Fibroblast of skin of left quadriceps (primary cell): ENCODE results near the gene RUSF1.

Source experiments
- DNase-seq, 2 experiments: peaks; one replicate each; pipeline ENCODE4 v3.0.0-alpha.2; 2013; ENCODE audit warnings: low read depth in 2 of 2

The RUSF1 gene

DNA sequence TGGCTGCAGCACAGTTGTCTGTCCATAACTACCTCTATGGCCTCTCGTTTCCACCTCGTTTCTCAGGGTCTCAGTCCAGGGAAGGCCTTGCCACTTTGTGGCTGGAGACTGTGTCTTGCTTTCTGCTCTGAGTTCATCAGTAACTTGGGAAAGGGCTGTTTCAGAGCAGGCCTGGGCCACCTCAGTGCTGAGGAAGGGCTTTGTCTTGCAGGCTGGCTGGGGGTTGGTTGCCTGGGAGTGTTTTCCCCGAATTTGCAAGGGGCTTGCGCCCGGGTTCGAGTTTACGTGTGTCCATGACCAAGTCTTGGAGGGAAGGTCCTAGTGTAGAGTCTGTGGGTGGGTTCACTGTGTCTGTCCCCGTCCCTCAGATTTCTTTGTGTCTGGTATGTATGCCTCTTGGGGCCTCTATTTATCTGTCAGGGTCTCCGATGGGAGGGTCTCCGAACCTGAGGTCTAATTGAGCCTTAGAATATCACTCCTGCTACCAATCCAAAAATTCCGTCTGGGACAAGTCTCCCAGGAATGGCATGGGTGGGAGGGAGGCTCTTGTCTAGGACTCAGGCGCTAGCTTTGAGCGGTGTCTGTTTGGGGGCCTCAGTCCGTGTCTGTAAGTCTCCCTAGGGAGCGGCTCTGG lies 36.8 kb downstream of the RUSF1 start:
- DNase-seq = no peak

DNA sequence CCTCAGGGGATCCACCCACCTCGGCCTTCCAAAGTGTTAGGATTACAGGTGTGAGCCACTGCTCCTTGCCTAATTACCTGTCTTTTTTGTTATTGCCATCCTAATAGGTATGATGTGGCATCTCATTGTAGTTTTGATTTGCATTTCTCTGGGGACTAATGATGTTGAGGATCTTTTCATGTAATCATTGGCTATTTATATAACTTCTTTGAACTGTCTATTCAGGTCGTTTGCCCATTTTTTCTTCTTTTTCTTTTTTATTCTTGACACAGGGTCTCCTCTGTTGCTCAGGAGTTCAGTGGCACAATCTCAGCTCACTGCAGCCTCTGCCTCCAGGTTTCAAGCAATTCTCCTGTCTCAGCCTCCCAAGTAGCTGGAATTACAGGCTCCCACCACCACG lies 37.6 kb downstream of the RUSF1 start:
- DNase-seq = no peak

DNA sequence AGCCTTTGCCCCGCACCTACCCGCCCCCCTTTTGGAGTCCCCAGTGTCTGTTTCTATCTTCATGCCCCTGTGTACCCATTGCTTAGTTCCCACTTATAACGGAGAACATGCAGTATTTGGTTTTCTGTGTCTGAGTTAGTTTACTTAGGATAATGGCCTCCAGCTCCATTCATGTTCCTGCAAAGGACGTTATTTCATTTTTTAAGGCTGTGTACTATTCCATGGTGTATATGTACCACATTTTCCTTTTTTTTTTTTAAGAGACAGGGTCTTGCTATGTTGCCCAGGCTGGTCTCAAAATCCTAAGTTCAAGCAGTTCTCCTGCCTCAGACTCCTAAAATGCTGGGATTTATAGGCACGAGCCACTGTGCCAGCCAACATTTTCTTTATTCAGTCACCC lies 40.3 kb downstream of the RUSF1 start:
- no peak for DNase-seq

DNA sequence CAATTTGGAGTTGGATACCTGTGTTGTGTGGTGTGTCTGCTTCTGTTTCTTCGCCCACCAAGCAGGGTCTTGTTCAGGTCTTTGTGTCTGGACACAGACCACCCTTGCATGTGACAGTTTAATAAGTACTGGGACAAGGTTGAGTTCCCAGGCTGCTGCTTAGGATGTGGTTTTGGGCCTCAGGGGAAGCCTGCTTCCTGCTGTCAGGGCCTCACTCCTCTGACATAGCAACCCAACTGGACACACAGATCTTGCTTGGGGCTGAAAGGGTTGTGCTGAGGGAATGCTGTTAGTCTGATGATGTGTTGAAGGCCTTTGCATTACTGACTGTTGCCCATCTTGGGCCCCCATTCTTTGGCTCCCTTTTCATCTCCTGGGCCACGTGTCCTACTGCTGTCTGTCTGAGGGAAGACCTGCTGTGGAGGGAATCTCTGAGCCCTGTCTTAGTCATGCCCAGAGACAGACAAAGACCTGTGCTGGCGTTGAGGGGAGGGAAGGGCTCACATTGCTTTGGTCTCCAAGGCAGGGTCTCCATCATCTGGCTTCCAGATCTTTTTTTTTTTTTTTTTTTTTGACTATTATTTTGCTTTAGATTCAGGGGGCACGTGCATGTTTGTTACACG lies 40.9 kb downstream of the RUSF1 start:
- no peak for DNase-seq

DNA sequence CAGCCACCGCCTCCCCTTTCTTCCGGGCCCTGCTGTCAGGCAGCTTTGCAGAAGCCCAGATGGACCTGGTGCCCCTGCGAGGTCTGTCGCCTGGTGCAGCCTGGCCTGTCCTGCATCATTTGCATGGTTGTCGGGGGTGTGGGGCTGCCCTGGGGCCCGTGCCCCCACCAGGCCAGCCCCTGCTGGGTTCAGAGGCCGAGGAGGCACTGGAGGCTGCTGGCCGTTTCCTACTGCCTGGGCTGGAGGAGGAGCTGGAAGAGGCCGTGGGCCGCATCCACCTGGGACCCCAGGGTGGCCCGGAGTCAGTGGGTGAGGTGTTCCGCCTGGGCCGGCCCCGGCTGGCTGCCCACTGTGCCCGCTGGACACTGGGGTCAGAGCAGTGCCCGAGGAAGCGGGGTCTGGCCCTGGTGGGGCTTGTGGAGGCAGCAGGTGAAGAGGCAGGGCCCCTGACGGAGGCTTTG lies 41.8 kb downstream of the RUSF1 start:
- DNase-seq = no peak

DNA sequence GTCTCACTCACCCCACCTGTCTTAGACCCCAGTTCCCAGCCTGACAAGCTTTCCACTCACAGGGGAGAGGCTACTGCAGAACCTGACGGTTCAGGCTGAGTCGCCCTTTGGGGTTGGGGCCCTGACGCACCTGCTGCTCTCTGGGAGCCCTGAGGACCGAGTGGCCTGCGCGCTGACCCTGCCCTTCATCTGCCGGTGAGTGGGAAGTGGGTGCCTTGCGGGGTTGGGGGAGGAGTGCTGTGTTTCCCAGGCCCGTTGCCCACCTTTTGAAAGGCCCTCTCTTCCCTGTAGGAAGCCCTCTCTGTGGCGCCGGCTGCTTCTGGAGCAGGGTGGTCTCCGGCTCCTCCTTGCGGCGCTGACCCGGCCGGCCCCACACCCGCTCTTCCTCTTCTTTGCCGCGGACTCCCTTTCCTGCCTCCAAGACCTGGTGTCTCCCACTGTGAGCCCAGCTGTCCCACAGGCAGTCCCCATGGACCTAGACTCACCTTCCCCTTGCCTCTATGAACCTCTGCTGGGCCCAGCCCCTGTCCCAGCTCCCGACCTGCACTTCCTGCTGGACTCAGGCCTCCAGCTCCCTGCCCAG lies 42.3 kb downstream of the RUSF1 start:
- DNase-seq = no peak

DNA sequence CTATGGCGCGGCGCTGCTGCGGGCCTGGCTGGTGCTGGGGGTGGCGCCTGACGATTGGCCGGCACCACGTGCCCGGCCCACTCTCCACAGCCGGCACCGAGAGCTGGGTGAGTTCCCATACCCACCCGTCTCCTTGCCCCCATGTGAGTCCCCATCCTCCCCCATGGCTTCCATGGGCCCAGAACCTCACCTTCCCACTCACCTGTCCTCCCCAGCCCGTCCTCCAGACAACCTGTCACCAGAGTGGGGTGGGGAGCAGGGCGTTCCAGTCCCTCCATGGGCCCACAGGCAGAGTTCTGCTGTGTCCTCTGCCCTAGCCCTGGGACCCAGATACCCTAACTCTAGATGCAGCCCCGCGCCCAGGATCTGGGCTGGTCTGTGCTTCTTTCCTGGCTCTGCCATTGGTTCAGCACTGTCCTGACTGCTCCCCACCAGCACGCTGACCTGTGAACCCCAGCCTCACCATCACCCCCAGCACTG lies 43.4 kb downstream of the RUSF1 start:
- DNase-seq = no peak

DNA sequence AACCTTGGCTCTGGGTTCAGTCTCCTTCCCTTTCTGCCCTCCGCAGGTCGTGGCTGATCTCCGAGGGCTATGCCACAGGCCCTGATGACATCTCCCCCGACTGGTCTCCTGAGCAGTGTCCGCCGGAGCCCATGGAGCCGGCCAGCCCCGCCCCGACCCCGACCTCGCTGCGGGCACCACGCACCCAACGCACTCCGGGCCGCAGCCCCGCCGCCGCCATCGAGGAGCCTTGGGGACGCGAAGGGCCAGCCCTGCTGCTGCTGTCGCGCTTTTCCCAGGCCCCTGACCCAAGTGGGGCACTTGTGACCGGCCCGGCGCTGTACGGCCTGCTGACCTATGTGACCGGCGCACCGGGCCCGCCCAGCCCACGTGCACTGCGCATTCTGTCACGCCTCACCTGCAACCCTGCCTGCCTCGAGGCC lies 43.8 kb downstream of the RUSF1 start:
- DNase-seq = no peak

DNA sequence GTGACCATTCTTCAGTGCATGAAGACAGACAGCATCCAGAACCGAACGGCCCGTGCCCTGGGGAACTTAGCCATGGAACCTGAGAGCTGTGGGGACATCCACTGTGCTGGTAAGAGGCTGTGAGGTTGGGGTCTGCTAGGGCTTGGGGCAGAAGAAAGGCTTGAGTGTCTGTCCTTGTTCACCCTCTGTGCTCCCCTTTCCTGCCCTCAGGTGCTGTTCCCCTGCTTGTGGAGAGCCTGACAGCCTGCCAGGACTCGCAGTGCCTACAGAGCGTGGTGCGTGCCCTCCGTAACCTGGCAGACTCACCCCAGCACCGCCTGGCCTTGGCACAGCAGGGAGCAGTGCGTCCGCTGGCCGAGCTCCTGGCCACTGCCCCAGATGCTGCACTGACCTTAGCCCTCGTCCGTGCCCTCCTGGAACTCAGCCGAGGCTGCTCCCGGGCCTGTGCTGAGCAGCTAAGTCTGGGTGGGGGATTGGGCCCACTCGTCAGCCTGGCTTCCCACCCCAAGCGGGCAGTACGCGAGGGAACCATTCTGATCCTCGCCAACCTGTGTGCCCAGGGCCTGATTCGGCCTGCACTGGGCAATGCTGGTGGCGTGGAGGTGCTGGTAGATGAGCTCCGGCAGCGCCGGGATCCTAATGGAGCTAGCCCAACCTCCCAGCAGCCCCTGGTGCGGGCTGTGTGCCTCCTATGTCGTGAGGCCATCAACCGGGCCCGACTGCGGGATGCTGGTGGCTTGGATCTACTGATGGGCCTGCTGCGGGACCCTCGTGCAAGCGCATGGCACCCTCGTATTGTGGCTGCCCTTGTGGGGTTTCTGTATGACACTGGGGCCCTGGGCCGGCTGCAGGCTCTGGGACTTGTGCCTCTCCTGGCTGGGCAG lies 46.0 kb downstream of the RUSF1 start:
- DNase-seq = no peak

DNA sequence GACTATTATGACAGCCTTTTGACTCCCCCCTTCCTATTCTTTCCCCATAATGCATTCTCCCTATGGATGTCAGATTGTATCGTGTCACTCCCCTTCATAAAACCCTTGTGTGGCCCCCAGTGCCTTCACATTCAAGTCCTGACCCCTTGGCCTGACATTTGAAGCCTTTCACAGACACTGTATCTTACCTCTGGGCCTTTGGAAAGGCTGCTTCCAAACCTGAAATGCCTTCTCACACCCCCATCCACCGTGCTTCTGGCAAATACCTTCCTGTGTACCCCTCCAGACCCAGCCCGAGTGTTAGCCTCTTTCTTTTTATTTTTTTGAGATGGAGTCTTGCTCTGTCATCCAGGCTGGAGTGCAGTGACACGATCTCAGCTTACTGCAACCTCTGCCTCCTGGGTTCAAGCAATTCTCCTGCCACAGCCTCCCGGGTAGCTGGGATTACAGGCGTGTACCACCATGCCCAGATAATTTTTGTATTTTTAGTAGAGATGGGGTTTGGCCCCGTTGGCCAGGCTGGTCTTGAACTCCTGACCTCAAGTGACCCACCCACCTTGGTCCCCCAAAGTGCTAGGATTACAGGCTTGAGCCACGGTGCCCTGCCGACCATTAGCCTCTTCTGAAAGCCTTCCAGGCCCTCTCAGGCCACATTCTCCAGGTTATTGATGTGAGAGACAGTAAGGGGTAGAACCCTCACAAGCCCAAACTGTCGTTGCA lies 46.8 kb downstream of the RUSF1 start:
- DNase-seq = no peak

DNA sequence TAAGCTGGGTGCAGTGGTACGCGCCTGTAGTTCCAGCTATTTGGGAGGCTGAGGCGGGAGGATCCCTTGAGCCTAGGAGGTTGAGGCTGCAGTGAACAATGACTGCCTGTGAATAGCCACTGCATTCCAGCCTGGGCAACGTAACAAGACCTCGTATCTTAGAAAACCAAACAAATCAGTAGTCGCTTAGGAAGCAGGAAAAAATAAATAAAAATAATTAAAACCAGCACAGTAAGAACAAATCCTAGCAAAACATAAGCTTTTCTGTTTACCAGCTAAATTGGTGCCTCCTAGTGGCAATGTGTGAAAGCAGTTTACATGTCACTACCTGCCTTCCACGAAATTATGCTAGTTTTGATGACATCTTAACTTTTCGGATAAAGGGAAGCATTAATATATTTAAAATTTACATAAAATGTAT lies 47.6 kb downstream of the RUSF1 start:
- peak; percentile 40 to 46 for DNase-seq

DNA sequence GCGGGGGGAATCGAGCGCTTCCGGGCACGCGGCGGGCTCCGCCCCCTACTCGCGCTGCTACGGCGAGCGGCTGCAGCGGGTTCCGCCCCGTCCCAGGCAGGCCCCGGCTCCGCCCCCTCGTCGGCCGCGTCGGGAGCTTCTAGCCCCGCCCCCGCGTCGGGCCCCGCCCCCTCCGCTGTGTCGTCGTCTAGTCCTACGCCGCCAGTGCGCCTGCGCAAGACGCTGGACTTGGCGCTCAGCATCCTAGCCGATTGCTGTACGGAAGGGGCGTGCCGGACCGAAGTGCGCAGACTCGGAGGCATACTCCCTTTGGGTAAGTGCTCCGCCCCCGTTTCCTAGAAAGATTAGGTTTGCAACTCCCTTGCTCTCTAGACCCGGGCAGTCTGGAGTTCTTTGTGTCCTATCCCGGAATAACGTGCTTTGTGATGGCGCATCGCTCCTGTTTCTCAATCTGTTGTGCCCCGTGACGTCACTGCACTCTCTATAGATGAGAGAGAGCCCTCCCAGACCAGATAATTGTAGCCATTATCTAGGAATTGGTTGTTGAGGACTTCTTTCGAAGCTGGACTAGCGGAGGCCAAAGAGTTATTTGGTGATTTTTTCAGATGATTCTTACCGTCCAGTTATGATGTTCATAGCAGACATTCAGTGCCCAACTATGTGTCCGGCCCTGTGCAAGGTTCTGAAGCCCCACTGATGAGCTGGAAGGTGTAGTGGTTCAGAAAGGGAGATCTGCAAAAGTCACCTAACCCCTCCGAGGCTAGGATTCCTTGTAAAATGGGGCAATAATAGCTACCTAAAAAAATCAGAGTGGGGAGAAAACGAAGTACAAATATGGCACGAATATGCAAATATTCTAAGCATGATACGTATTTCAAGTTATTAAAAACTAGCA lies 48.3 kb downstream of the RUSF1 start:
- peak; percentile 98 for DNase-seq

DNA sequence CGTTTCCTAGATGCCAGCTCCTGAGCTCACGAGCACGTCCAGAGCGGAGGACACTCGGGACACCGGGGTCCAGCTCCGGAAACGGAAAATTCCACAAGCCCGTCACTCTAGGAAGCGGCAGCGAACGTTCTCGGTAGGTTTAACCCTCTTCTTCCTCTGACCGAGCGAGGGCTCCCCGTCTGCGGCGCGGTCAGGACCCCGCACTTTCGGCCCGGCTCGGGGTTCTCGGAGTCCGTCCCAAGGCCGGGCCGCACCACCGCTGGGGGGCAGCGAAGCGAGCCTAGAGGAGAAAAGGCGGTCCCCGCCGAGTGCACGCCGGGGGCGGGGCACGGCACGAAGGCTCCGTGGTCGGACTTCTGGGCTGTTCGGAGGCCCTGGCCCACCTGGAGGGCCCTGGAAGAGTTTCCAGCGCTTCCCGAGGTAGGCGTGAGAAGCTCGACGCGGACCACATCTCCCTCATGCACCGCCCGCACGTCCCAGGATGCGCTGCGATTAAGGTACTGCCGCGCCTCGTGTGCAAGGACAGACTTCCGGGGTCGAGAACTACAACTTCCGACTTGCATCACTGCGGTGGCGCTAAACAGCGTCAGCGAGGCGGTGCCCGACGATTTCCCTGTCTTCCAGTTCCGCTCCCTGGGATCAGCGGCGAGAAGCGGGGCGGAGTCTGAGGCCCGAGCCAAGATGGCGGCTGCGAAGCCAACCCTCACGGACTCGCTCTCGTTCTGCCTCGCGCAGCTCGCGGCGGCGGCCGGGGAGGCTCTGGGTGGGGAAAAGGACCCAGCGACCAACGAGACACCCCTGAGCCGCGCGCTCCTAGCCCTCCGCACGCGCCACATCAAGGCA lies 49.1 kb downstream of the RUSF1 start, which contains the start of gene ARMC5:
Gene ARMC5 (plus strand): TSS at position 658 of the 843 bp plus-strand sequence. CDS start 24 bp downstream, at position 682.
- DNase-seq = peak; percentile 96

DNA sequence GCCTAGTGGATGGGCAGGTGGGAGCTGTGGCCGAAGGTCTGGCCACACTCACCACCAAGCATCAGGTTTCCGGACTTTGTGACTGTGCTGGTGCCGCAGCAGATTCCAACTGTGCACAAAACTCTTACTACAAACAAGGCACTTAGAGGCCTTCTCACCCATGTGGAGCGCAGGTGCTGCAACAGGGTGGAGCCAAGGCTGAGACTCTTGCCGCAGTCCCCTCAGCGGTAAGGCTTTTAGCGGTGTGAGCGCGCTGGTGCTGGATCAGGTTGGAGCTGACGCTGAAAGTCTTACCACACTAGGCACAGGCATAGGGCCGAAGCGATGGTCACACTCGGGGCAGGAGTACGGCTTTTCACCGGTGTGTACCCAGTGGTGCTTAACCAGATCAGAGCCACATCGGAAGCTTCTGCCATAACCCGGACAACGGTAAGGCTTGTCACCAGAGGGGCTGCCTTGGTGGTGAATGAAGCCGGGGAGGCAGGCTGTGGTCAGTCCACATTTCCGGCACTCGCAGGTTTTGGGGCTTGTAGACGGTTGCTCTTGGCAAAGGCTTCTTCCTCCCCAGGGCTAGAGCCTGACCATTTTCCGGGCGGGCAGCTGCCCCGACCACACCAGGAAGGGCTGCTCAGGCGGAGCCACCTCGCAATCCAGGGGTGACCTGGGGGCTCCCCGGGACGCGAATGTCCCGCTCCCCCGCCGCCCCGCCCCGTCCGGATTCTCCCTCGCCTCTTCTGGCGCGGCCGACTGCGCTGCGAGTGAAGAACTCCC lies 49.9 kb downstream of the RUSF1 start:
- no peak for DNase-seq

DNA sequence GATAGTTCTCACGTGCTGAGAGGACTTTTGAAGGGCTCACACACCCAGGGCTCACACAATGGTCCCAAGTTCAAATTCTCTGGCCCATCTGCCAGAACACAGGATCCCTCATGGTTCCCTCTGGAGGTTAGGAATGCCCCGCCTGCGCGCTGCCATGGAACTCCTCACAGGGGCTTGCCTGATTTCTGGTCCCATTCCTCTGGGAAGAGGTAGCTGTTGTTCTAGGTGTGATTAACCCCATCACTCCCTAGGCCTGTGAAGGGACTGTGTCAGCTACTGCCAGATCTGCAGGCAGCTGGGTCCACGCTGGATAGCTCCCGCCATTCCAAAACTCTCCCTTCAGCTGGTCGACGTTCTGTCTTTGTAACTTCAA lies 51.2 kb downstream of the RUSF1 start:
- DNase-seq = no peak

DNA sequence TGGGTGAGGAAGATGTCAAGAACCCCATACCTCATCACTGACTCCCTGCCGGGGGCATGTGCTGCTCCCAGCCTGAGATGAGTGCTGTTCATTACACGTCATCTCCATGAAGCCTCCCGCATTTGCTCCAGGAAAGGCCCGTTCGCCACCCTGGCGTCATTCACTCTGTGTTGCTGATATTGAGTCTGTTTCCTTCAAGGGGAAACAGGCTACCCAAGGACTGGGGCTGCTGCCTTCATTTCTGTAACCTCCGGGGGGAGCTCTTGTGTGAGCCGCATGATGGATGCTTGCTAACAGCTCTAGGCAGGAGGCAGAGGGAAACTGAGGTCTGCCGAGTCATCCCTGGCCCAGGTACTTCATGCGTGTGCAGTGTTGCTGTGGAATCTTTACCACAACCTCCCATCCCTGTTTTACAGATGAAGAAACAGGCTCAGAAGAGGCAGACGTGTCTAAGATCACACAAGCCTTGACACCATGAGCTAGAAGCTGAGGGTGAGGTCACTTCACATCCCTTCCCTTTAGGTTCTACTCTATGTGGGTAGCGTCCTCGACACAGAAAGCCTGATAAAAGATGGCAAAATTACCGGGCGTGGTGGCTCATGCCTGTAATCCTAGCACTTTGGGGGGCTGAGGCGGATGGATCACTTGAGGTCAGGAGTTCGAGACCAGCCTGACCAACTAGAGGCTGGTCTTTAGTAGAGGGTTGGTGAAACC lies 52.4 kb downstream of the RUSF1 start:
- no peak for DNase-seq

DNA sequence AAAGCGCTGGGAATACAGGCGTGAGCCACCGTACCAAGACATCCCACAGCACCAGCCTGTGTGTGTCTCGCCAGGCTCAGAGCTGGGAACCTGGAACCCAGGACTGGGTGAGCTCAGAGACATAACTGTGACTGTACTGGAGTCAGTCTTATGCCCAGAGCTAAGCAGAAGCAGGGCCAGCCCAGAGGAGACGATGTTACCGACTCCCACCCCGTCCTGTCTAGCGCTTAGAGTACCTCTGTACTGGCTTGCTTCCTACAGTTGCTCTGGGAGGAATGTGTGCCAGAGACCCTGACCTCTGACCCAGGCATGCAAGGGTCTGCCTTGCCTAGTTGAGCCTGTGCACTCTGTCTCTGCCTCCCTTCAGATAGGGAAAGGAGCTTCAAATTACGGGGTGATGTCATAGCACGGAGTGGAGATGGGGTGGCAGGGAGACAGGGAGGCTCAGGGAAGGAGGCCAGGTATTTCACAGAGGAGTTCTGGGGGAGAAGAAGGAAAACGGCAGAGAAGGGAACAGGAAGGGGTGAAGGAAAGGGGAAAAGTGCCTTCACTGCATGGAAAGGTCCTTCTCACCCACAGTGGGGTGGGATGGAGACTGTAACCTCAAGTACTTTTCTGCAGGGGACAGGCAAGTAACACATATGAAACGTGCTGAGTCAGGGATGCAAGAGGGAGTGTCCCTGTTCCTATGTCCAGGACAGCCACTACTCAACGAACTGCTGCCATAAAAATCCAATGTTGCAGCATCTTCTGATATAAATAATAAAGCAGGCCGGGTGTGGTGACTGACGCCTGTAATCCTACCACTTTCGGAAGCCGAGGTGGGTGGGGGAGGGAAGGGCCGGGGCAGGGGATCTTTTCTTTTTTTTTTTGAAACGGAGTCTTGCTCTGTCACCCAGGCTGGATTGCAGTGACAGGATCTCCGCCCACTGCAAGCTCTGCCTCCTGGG lies 54.7 kb downstream of the RUSF1 start:
- no peak for DNase-seq
